HEK293T (cell line): ENCODE measurements around the gene OTOA.
"Not testable (repeated sequence)": the region's sequence is repeated elsewhere in the genome, so short reads cannot be mapped to it uniquely, and the experiment has no call there.

Experiments
- CTCF ChIA-PET: fragments of 350-600 bp; formaldehyde crosslinking; extraction: SDS; loops from one replicate; lab custom pipeline; 2021; ENCODE audit warnings: antibody characterized with exemption, inconsistent platforms; lab: Yijun Ruan, JAX
- POLR2A ChIA-PET: fragments of 350-600 bp; formaldehyde crosslinking; extraction: SDS; loops from one replicate; lab custom pipeline; 2020; ENCODE audit warnings: antibody characterized with exemption, inconsistent platforms; lab: Yijun Ruan, JAX
- DNase-seq: peaks from one replicate; pipeline ENCODE4 v3.0.0; 2012; ENCODE audit warnings: mixed read lengths; ENCODE audit errors: extremely low spot score
- ARNT ChIP-seq: fragments of 450-650 bp; IDR thresholded peaks from 2 replicates; pipeline ENCODE4 v1.6.1; 2017; ENCODE audit warnings: mild to moderate bottlenecking
- BHLHE40 ChIP-seq: fragments of 450-650 bp; IDR thresholded peaks from 2 replicates; pipeline ENCODE4 v1.6.1; 2016; ENCODE audit warnings: mild to moderate bottlenecking, moderate library complexity, borderline replicate concordance
- CTBP1 ChIP-seq: fragments of 450-650 bp; IDR thresholded peaks from 2 replicates; pipeline ENCODE4 v1.6.1; 2016; ENCODE audit warnings: borderline replicate concordance
- ELF4 ChIP-seq: fragments of 450-650 bp; IDR thresholded peaks from 2 replicates; pipeline ENCODE4 v1.6.1; 2017; ENCODE audit warnings: antibody characterized with exemption
- FOXA1 ChIP-seq: fragments of 450-650 bp; IDR thresholded peaks from 2 replicates; pipeline ENCODE4 v1.6.1; 2016; ENCODE audit warnings: mild to moderate bottlenecking
- FOXK2 ChIP-seq: fragments of 450-650 bp; IDR thresholded peaks from 2 replicates; pipeline ENCODE4 v1.6.1; 2016; ENCODE audit warnings: mild to moderate bottlenecking
- FOXM1 ChIP-seq: fragments of 450-650 bp; IDR thresholded peaks from 2 replicates; pipeline ENCODE4 v1.6.1; 2017; ENCODE audit warnings: mild to moderate bottlenecking, borderline replicate concordance
- HDGF ChIP-seq: fragments of 450-650 bp; IDR thresholded peaks from 2 replicates; pipeline ENCODE4 v1.6.1; 2017; ENCODE audit warnings: antibody characterized with exemption, borderline replicate concordance
- L3MBTL2 ChIP-seq: fragments of 450-650 bp; conservative IDR thresholded peaks from 2 replicates; pipeline ENCODE4 v1.6.1; 2016; ENCODE audit warnings: mild to moderate bottlenecking
- LEF1 ChIP-seq: fragments of 450-650 bp; IDR thresholded peaks from 2 replicates; pipeline ENCODE4 v1.6.1; 2017; ENCODE audit warnings: mild to moderate bottlenecking, borderline replicate concordance
- NFRKB ChIP-seq: fragments of 450-650 bp; IDR thresholded peaks from 2 replicates; pipeline ENCODE4 v1.6.1; 2016; ENCODE audit warnings: mild to moderate bottlenecking, moderate library complexity
- SP1 ChIP-seq: fragments of 450-650 bp; IDR thresholded peaks from 2 replicates; pipeline ENCODE4 v1.6.1; 2017
- SUZ12 ChIP-seq: fragments of 450-650 bp; IDR thresholded peaks from 2 replicates; pipeline ENCODE4 v1.6.1; 2016; ENCODE audit warnings: mild to moderate bottlenecking
- TARDBP ChIP-seq: fragments of 450-650 bp; IDR thresholded peaks from 2 replicates; pipeline ENCODE4 v1.6.1; 2016
- ZNF384 ChIP-seq: fragments of 450-650 bp; IDR thresholded peaks from 2 replicates; pipeline ENCODE4 v1.6.1; 2016
- TF ChIP-seq, protein P1 (sequence below): fragments of 450-650 bp; IDR thresholded peaks from 2 replicates; pipeline ENCODE4 v1.6.1; 2016

The OTOA gene

DNA sequence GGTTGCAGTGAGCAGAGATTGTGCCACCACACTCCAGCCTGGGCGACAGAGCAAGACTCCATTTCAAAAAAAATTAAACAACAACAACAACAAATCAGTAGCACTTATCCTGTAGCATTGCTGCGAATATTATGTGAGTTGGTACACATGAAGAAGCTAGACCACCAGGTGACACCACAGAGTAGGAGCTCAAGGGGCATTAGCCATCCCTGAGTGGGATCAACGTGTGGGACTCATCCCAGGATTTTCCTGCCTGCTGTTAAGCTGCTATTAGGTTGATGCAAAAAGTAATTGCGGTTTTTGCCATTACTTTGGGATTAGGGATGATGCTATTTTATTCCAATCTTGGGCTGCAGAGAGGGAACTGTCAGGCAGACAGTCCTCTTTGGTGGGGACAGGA is 47.2 kb downstream of the OTOA start:
- TF ChIP-seq L3MBTL2 (no peak), ELF4 (no peak), SUZ12 (no peak), FOXK2 (no peak), HDGF (no peak), FOXA1 (no peak), ARNT (no peak), TARDBP (no peak), NFRKB (no peak), BHLHE40 (no peak), ZNF384 (no peak), FOXM1 (no peak), SP1 (no peak), LEF1 (no peak), CTBP1 (no peak)
- TF ChIP-seq, protein P1, sequence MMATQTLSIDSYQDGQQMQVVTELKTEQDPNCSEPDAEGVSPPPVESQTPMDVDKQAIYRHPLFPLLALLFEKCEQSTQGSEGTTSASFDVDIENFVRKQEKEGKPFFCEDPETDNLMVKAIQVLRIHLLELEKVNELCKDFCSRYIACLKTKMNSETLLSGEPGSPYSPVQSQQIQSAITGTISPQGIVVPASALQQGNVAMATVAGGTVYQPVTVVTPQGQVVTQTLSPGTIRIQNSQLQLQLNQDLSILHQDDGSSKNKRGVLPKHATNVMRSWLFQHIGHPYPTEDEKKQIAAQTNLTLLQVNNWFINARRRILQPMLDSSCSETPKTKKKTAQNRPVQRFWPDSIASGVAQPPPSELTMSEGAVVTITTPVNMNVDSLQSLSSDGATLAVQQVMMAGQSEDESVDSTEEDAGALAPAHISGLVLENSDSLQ = no peak
- no peak for DNase-seq
- ChIA-PET CTCF (interaction anchor here (0.6 kb wide), 1 partner anchor 181 kb away, joined by 4 read pairs; no protein-coding TSS in a partner anchor), POLR2A (no interaction called here)

GRCh38 chr16:21713549-21714368 is 50.0 kb downstream of the OTOA start:
- TF ChIP-seq FOXM1 (no peak), SP1 (no peak), FOXA1 (no peak), ARNT (no peak), ZNF384 (no peak), TARDBP (no peak), FOXK2 (no peak), LEF1 (no peak), CTBP1 (no peak), SUZ12 (no peak), ELF4 (no peak), BHLHE40 (no peak), HDGF (no peak), L3MBTL2 (no peak)
- TF ChIP-seq, protein P1 = no peak
- ChIA-PET POLR2A (no interaction called here), CTCF (no interaction called here)
- no peak for DNase-seq

DNA sequence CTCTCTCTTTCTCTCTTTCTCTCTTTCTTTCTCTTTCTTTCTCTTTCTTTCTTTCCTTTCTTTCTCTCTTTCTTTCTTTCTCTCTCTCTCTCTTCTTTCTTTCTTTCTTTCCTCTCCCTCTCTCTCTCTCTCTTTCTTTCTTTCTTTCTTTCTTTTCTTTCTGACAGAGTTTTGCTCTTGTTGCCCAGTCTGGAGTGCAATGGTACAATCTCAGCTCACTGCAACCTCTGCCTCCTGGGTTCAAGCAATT is 50.5 kb downstream of the OTOA start:
- DNase-seq, CTCF ChIA-PET, POLR2A ChIA-PET: not testable (repeated sequence)

GRCh38 chr16:21717608-21718007 is 53.8 kb downstream of the OTOA start:
- DNase-seq = no peak
- ChIA-PET CTCF (no interaction called here), POLR2A (no interaction called here)
- TF ChIP-seq BHLHE40 = no peak
- TF ChIP-seq SUZ12 = no peak
- TF ChIP-seq FOXK2 = no peak
- TF ChIP-seq LEF1 = no peak
- TF ChIP-seq ARNT = no peak
- TF ChIP-seq CTBP1 = no peak
- TF ChIP-seq, protein P1 = no peak
- no peak for TF ChIP-seq FOXA1
- TF ChIP-seq NFRKB = no peak
- TF ChIP-seq SP1 = no peak
- no peak for TF ChIP-seq L3MBTL2
- TF ChIP-seq TARDBP = no peak
- no peak for TF ChIP-seq HDGF
- no peak for TF ChIP-seq FOXM1
- no peak for TF ChIP-seq ELF4

GRCh38 chr16:21719283-21719682 is 55.5 kb downstream of the OTOA start:
- CTCF ChIA-PET = no interaction called here
- TF ChIP-seq CTBP1 (no peak), HDGF (no peak), TARDBP (no peak), BHLHE40 (no peak), LEF1 (no peak), FOXM1 (no peak), FOXK2 (no peak), ARNT (no peak), SP1 (no peak), FOXA1 (no peak), SUZ12 (no peak), ZNF384 (no peak)
- TF ChIP-seq, protein P1 = no peak
- DNase-seq = no peak
- POLR2A ChIA-PET = no interaction called here
